Stimulated activated CD4-positive, alpha-beta T cell treated with anti-CD3 and anti-CD28 coated beads, Interleukin-2, amount 100 ng/mL, for 4 hours (primary cell): ENCODE results near the gene MAPK11.
"Not testable (repeated sequence)": the region's sequence is repeated elsewhere in the genome, so short reads cannot be mapped to it uniquely, and the experiment has no call there.

Experiments
- DNase-seq: peaks from one replicate; pipeline ENCODE4 v3.0.0-alpha.2; 2020; ENCODE audit warnings: low read depth

The MAPK11 gene

GRCh38 chr22:50276143-50276542 lies 6.0 kb upstream of the MAPK11 start:
- no peak for DNase-seq

- DNase-seq = no peak
Observed at GRCh38 chr22:50275181-50276055, 5.2 kb upstream of the MAPK11 start.

GRCh38 chr22:50274771-50275170 lies 4.6 kb upstream of the MAPK11 start:
- no peak for DNase-seq

- no peak for DNase-seq
Observed at GRCh38 chr22:50274311-50274710, 4.1 kb upstream of the MAPK11 start.

- DNase-seq = not testable (repeated sequence)
Observed at GRCh38 chr22:50273781-50274180, 3.6 kb upstream of the MAPK11 start.

GRCh38 chr22:50273352-50273751 lies 3.2 kb upstream of the MAPK11 start:
- DNase-seq = not testable (repeated sequence)

- DNase-seq = no peak
Observed at GRCh38 chr22:50272044-50272802, 2.0 kb upstream of the MAPK11 start.

GRCh38 chr22:50271519-50271970 lies 1.4 kb upstream of the MAPK11 start:
- DNase-seq = peak; percentile 40

GRCh38 chr22:50270666-50271394 lies 650 bp upstream of the MAPK11 start:
- peak; percentile 33 for DNase-seq

- no peak for DNase-seq
Observed at GRCh38 chr22:50269573-50269969, 609 bp downstream of the MAPK11 start.

GRCh38 chr22:50268655-50269113 lies 1.5 kb downstream of the MAPK11 start:
- no peak for DNase-seq

- DNase-seq = peak; percentile 43
Observed at GRCh38 chr22:50267591-50268390, 2.4 kb downstream of the MAPK11 start.

- DNase-seq = no peak
Observed at GRCh38 chr22:50266994-50267393, 3.2 kb downstream of the MAPK11 start.

GRCh38 chr22:50264946-50265669 lies 5.1 kb downstream of the MAPK11 start:
- DNase-seq = no peak

GRCh38 chr22:50264104-50264745 lies 6.0 kb downstream of the MAPK11 start:
- DNase-seq = no peak

GRCh38 chr22:50262973-50263617 lies 7.1 kb downstream of the MAPK11 start:
- DNase-seq = no peak

- DNase-seq = no peak
Observed at GRCh38 chr22:50262460-50262911, 7.7 kb downstream of the MAPK11 start.

- no peak for DNase-seq
Observed at GRCh38 chr22:50261615-50262459, 8.3 kb downstream of the MAPK11 start, which contains the start of gene MAPK12. Gene MAPK12, minus strand, starts transcription at chr22:50261683. Its CDS starts 174 bp downstream, at chr22:50261509.
